Endothelial cell (in vitro differentiated cells): ENCODE results near the gene CTSV. TPM values are rescaled to one million over a fixed set of nuclear protein-coding genes. Genes with fewer than 3 reads are reported as not detected.
"Not testable (repeated sequence)": the region's sequence is repeated elsewhere in the genome, so short reads cannot be mapped to it uniquely, and the experiment has no call there.

Experiments
- DNase-seq: peaks from one replicate; pipeline ENCODE4 v3.0.0; 2021; ENCODE audit warnings: low spot score
- H3K27ac Mint-ChIP-seq: one replicate; pipeline ENCODE4 v1.8.0; 2021; ENCODE audit warnings: mixed read lengths, inconsistent platforms; ENCODE audit not compliant: unreplicated experiment
- H3K27me3 Mint-ChIP-seq: one replicate; pipeline ENCODE4 v1.8.0; 2021; ENCODE audit warnings: mild to moderate bottlenecking, moderate library complexity, mixed read lengths, inconsistent platforms; ENCODE audit not compliant: unreplicated experiment
- H3K36me3 Mint-ChIP-seq: one replicate; pipeline ENCODE4 v1.8.0; 2021; ENCODE audit warnings: mild to moderate bottlenecking, low read depth, mixed read lengths, inconsistent platforms; ENCODE audit not compliant: unreplicated experiment
- H3K4me1 Mint-ChIP-seq: one replicate; pipeline ENCODE4 v1.8.0; 2021; ENCODE audit warnings: mild to moderate bottlenecking, mixed read lengths, inconsistent platforms; ENCODE audit not compliant: unreplicated experiment
- H3K4me3 Mint-ChIP-seq: one replicate; pipeline ENCODE4 v1.8.0; 2021; ENCODE audit warnings: mild to moderate bottlenecking, mixed read lengths, inconsistent platforms; ENCODE audit not compliant: unreplicated experiment
- H3K9me3 Mint-ChIP-seq: one replicate; pipeline ENCODE4 v1.8.0; 2021; ENCODE audit warnings: mixed read lengths, inconsistent platforms; ENCODE audit not compliant: unreplicated experiment
- total RNA-seq: library from RNA; stranded (reverse); fragmentation: NEBNext Ultra II Directional; extraction: Animal tissue kit (Norgen Biotek cat#: 25700); gene quantifications from one replicate; pipeline ENCODE4 v1.2.1, GENCODE V29; 2021; ENCODE audit not compliant: unreplicated experiment
- TF ChIP-seq, protein P1 (sequence below): fragments of 200-600 bp; sonication (generic); IDR thresholded peaks from one replicate; pipeline ENCODE4 v1.5.0; 2021; ENCODE audit warnings: antibody characterized with exemption; ENCODE audit not compliant: unreplicated experiment

Gene CTSV
- total RNA-seq, 1 donor from 2014 or later: 20.4 TPM

DNA sequence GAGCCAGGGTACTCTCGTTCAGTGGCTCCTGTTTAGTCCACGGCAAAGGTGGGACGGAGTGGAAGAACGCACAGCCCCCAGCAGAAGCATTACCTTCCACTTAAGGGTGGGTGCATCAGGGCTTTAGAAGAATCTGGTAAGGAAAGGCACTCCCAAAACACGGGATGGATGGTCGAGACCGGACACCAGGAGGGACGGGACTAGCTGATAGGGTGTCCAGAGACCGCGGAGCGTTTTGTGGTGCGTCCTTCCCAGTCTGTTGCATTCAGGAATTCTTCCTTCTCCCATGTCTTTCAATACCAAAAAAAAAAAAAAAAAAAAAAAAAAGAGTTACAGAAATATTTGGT is 545 bp upstream of the CTSV start:
- Mint-ChIP-seq H3K27ac (peak overlapping the region; percentile 75), H3K27me3 (peaks cover 6% of the 10 kb centered on the region), H3K4me1 (peaks cover 3% of the 10 kb centered on the region), H3K4me3 (peak overlapping the region; percentile 92), H3K9me3 (no peaks in the 10 kb centered on the region), H3K36me3 (no peaks in the 10 kb centered on the region)
- peak; percentile 55 for DNase-seq
- TF ChIP-seq, protein P1, sequence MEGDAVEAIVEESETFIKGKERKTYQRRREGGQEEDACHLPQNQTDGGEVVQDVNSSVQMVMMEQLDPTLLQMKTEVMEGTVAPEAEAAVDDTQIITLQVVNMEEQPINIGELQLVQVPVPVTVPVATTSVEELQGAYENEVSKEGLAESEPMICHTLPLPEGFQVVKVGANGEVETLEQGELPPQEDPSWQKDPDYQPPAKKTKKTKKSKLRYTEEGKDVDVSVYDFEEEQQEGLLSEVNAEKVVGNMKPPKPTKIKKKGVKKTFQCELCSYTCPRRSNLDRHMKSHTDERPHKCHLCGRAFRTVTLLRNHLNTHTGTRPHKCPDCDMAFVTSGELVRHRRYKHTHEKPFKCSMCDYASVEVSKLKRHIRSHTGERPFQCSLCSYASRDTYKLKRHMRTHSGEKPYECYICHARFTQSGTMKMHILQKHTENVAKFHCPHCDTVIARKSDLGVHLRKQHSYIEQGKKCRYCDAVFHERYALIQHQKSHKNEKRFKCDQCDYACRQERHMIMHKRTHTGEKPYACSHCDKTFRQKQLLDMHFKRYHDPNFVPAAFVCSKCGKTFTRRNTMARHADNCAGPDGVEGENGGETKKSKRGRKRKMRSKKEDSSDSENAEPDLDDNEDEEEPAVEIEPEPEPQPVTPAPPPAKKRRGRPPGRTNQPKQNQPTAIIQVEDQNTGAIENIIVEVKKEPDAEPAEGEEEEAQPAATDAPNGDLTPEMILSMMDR: no peak

DNA sequence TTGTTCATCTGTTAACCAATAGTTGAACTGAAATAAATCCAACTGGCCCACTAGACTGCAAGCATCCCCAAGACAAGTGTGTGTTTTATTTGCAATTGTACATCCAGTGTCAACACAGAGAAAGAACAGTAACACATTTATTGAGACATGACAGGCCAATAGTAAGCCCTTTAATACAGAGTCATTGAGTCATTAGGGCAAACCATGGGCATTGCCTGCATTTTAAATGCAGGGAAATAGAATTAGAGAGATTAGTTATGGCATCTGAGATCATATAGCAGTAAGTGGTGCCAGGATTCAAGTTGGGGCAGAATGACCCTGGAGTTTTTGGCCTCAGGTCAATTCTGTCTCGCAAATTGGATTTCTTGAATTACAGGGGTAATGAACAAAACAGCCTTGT is 15.4 kb downstream of the CTSV start:
- H3K4me3 Mint-ChIP-seq, H3K9me3 Mint-ChIP-seq, H3K27me3 Mint-ChIP-seq, H3K4me1 Mint-ChIP-seq, H3K36me3 Mint-ChIP-seq, DNase-seq, H3K27ac Mint-ChIP-seq: not testable (repeated sequence)

DNA sequence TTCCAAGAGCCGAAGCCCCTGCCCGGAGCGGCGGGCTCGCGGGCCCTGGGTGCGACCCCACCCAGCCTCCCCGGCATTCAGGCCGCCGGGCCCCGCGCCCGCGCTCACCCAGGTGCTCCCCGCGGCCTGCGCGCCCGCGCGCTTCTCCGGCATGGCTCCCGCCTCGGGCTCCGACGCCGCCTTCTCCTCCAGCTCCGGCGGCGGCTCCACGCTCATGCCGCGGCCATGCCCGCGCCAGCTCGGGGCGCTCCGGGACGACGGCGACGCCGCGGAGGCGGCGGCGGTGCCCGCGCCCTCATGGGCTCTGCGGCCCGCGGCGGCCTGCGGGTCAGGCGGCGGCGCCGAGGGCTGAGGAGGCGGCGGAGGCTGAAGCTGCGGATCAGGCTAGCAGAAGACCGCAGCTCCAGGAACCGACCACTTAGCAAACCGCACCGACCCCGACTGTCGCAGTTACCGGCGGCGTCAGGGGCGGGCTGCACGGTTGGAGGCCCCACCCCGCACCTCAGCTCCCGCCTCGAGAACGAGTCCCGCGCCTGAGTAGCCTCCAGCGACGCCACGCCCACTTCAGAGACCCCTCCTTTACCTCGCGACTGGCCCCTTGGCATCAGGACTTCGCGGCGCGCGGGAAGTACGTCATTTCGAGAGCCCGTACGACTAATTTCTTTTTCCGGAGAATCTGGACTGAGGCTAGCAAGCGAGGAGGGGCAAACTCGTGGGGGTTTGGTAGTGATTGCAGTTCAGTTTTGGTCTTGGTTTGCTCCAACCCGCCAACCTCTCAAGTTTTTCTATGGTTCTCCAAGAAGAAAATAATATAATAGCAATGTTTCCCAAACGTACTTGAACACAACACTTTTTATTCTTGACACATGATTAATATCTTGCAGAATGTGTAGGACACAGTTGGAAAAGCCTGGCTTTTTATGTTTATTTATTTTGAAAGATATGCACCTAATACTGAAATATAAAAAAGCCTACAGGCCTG is 25.5 kb downstream of the CTSV start:
- peak; percentile 54 for DNase-seq
- not testable (repeated sequence) for H3K4me1 Mint-ChIP-seq, H3K27me3 Mint-ChIP-seq, H3K36me3 Mint-ChIP-seq, H3K9me3 Mint-ChIP-seq
- Mint-ChIP-seq H3K4me3 (peak overlapping the region; percentile 93), H3K27ac (peak overlapping the region; percentile 78)

DNA sequence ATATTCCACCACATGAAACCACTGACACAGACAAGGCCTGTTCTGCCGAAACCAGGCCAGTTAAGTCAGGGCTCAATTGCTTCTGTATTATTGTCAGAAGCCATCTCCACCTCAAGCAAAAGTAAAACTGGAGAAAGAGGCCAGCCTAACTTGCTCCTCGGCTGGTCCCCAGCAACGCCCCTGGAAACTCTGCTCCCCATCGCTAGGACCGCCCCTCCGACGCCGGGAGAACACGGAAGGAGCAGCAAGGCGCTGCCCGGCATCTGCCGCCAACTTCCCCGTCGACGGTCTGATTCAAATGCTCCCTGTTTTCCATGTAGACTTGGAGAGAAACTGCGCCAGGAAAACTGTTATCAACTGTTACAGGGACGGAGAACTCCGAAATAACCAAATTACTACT is 26.3 kb downstream of the CTSV start:
- not testable (repeated sequence) for H3K4me1 Mint-ChIP-seq, H3K36me3 Mint-ChIP-seq, H3K27me3 Mint-ChIP-seq, H3K9me3 Mint-ChIP-seq, H3K27ac Mint-ChIP-seq, DNase-seq
- H3K4me3 Mint-ChIP-seq: peak overlapping the region; percentile 93

DNA sequence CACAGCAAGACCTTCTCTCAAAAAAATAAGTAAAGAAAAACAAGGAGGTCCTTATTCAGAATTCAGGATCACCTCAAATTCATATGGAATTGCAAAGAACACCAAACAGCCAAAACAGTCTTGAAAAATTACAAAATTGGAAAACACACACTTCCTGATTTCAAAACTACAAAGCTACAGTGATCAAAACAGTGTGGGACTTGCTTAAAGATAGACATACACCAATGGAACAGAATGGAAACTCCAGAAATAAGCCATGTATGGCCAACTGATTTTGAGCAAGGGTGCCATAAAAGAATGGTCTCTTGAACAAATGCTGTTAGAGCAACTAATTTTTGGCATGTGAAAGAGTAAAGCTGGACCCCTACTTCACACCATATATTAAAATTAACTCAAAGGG is 36.7 kb downstream of the CTSV start:
- H3K4me1 Mint-ChIP-seq, H3K27me3 Mint-ChIP-seq, H3K9me3 Mint-ChIP-seq, H3K4me3 Mint-ChIP-seq, DNase-seq, H3K36me3 Mint-ChIP-seq, H3K27ac Mint-ChIP-seq: not testable (repeated sequence)

DNA sequence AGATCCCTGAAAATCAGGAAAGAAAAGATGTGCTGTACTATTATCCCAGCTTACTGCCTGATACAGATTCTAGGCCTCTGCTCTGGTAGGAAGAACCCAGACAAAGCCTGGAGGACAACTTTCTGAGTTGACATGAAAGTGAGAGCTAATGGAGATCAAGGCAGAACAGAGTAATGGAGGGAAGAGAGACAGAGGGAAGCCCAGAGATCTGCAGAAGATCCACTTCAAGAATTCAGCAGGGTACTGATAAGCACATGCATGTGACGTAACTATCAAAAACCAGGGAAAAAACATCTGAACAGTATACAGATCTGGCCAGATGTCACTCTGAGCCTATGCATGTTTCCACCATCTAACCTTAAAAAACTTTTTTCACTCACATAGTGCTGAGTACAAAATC is 37.6 kb downstream of the CTSV start:
- not testable (repeated sequence) for H3K9me3 Mint-ChIP-seq, DNase-seq, H3K27ac Mint-ChIP-seq, H3K36me3 Mint-ChIP-seq, H3K27me3 Mint-ChIP-seq, H3K4me3 Mint-ChIP-seq
- peaks cover 11% of the 10 kb centered on the region for H3K4me1 Mint-ChIP-seq

DNA sequence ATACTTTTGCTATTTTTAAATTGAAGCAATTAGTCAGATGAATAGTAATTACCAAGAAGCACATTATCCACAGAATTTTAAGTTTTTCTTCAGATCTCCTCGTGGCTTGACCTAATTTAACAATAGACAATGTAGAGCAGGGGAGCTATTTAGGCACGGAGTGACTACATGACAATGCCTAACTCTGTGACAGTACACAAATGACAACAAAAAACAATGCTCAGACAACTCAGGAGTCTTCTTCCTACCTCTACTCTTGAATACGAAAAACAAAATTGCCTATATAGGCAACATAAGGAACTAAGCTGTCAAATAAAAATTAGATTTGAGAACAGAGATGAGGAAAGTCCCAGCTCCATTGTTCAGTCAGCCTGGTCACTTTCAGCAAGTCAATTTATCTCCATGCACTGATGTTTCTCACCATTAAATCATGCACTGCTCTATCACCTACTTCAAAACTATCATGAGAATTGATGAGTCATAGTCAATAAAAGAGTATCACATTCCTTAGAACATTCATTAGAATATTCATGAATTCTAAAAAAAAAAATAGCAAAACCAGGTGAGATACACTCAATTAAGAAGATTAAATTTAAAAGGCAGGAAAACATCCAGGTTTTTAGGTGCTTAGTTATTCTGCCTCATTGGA is 38.7 kb downstream of the CTSV start:
- not testable (repeated sequence) for H3K36me3 Mint-ChIP-seq, DNase-seq, H3K27me3 Mint-ChIP-seq, H3K9me3 Mint-ChIP-seq, H3K4me3 Mint-ChIP-seq
- peak overlapping the region; percentile 25 for H3K27ac Mint-ChIP-seq
- peaks cover 11% of the 10 kb centered on the region for H3K4me1 Mint-ChIP-seq

DNA sequence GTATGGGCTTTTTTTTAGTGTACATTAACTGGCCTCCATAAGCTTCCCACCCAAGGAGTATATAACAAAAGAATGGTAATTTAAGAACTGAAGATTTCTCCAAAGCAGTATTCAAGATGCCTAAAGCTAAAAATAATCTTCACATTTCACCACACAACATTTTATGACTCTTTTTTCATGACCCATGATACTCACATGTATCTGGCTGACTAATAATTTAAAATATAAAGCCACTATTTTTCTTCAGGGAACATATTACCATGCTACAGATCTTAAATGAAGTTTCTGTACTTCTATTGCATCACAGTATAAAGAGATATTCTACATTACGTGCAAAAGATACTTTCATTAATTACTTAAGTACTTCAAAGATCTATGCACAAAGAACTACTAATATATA is 39.2 kb downstream of the CTSV start:
- not testable (repeated sequence) for H3K4me3 Mint-ChIP-seq, H3K36me3 Mint-ChIP-seq, H3K27me3 Mint-ChIP-seq, H3K9me3 Mint-ChIP-seq, DNase-seq, H3K27ac Mint-ChIP-seq
- peaks cover 11% of the 10 kb centered on the region for H3K4me1 Mint-ChIP-seq

DNA sequence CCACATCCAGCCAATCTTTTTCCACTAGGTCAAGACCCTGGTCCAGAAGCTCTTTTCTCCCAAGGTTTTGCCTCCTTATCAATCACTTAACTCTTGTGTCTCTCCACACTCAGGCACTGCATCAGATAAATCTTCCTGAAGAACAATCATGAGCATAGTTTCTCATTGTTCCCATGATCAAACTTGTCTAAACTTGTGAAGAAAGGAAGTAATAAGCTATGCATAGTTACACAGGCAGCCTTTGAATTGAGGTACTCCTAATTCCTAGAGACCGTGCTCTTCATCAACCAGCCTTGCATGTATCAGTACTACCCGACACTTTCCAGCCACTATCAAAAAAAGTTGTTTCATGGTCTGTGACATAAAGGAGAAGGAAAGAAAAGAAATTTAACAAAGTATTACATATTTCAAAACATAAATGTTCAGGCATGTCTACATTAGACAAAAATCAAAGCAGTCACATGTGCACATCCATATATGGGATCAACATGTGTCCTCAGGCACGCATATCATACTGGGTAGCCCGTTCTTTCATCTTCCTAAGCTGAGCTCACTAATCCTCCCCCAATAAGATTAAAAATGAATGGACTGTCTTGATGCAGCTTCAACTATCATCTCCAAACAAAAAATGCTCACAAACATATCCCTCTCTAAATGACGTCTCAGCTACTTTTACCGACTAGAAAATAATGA is 41.8 kb downstream of the CTSV start:
- DNase-seq, H3K27me3 Mint-ChIP-seq, H3K36me3 Mint-ChIP-seq, H3K9me3 Mint-ChIP-seq, H3K4me3 Mint-ChIP-seq, H3K27ac Mint-ChIP-seq: not testable (repeated sequence)
- H3K4me1 Mint-ChIP-seq: peaks cover 11% of the 10 kb centered on the region

DNA sequence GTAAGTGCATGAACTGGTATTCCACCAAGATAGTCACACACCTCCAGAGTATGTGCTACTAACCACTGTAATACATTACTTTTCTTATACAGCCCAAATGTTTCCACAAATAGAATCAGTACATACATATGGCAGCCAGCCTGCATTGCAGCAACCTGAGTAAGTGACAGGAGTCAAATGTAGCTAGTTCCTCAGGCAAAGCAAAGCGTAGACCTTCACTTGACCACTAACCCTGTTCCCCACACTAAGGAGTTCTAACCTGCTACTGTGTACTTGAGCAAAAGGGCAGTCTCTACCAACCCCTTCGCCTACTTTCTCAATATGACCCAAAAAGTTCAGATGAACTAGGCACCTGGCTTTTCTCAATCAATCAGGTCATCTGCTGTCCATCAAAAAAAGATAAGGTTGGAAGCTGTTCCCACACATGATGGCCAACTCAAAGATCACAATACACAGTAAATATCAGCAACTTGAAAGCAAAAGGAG is 44.4 kb downstream of the CTSV start:
- H3K9me3 Mint-ChIP-seq, H3K4me1 Mint-ChIP-seq, H3K4me3 Mint-ChIP-seq, H3K36me3 Mint-ChIP-seq, DNase-seq, H3K27ac Mint-ChIP-seq, H3K27me3 Mint-ChIP-seq: not testable (repeated sequence)

DNA sequence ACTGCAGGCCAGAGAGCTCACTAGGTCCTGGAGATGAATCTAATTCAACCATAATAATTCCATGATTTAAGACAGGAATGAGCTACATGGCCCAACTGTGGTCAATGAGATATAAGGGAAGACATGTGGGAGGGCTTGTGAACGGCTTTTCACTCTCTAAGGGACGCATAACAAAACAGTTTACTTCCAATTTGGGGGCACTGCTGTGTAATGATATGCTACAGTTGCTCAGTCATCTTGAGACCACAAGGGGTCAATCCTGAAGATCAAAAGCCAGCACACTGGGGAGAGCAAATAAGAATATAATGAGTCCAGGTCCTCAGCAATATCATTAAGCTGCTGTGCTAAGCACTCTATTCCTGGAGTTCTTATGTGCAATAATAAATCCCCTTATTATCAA is 46.6 kb downstream of the CTSV start:
- not testable (repeated sequence) for DNase-seq, H3K36me3 Mint-ChIP-seq, H3K27me3 Mint-ChIP-seq, H3K9me3 Mint-ChIP-seq, H3K4me3 Mint-ChIP-seq, H3K27ac Mint-ChIP-seq, H3K4me1 Mint-ChIP-seq
